Panc1 (cell line): ENCODE measurements around the gene MAS1L.

ENCODE experiments used
- REST ChIP-seq, 2 experiments: IDR thresholded peaks; 2 replicates each; pipeline ENCODE4 v1.6.1; 2011 to 2012; ENCODE audit warnings: low read depth in 2 of 2, control low read depth in 1 of 2, low read length in 1 of 2, mild to moderate bottlenecking in 1 of 2, moderate library complexity in 1 of 2; ENCODE audit not compliant: insufficient read depth in 1 of 2
- SIN3A ChIP-seq: IDR thresholded peaks from 2 replicates; pipeline ENCODE4 v1.6.1; 2012; ENCODE audit warnings: low read depth, mild to moderate bottlenecking, low read length, moderate library complexity, borderline replicate concordance; ENCODE audit not compliant: insufficient read depth
- TCF7L2 ChIP-seq: IDR thresholded peaks from 2 replicates; pipeline ENCODE4 v1.6.1; 2011; ENCODE audit warnings: mild to moderate bottlenecking, low read depth, low read length, inconsistent platforms
- TF ChIP-seq, protein P1 (sequence below): fragments of 450-650 bp; IDR thresholded peaks from 2 replicates; pipeline ENCODE4 v1.5.1; 2017; ENCODE audit warnings: mild to moderate bottlenecking

DNA sequence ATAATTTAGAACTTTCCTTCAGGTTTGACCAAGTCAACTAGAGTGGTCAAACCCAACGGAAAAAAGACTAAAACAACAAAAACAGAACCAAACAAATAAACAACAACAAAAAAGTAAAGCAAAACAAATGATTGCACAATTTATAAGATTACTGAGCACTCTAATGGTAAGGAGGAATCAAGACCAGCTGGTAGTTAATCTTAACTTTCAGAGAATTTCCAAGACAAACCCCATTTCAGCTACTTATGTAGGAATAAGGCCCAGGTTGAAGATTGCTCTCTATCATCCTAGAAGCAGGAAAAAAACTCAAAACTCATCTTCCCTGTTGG is 37.5 kb upstream of the MAS1L start:
- TF ChIP-seq, protein P1, sequence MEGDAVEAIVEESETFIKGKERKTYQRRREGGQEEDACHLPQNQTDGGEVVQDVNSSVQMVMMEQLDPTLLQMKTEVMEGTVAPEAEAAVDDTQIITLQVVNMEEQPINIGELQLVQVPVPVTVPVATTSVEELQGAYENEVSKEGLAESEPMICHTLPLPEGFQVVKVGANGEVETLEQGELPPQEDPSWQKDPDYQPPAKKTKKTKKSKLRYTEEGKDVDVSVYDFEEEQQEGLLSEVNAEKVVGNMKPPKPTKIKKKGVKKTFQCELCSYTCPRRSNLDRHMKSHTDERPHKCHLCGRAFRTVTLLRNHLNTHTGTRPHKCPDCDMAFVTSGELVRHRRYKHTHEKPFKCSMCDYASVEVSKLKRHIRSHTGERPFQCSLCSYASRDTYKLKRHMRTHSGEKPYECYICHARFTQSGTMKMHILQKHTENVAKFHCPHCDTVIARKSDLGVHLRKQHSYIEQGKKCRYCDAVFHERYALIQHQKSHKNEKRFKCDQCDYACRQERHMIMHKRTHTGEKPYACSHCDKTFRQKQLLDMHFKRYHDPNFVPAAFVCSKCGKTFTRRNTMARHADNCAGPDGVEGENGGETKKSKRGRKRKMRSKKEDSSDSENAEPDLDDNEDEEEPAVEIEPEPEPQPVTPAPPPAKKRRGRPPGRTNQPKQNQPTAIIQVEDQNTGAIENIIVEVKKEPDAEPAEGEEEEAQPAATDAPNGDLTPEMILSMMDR: no peak
- TF ChIP-seq REST (IDR thresholded peaks at IDR 0.05; ENCODE audit: insufficient read depth in 1 of 2, low read depth in 2 of 2, low read length in 1 of 2): no peak
- TF ChIP-seq SIN3A: no peak
- no peak for TF ChIP-seq TCF7L2
